GM10266 (cell line): ENCODE measurements around the gene NPAS2.

Source experiments
- DNase-seq: peaks from one replicate; pipeline ENCODE4 v3.0.0; 2012; ENCODE audit errors: extremely low spot score
- TF ChIP-seq, protein P1 (sequence below): IDR thresholded peaks from 2 replicates; pipeline ENCODE4 v1.5.1; 2012; ENCODE audit warnings: mild to moderate bottlenecking, low read depth; ENCODE audit not compliant: control insufficient read depth, insufficient read depth; ENCODE audit errors: missing control alignments

The NPAS2 gene

DNA sequence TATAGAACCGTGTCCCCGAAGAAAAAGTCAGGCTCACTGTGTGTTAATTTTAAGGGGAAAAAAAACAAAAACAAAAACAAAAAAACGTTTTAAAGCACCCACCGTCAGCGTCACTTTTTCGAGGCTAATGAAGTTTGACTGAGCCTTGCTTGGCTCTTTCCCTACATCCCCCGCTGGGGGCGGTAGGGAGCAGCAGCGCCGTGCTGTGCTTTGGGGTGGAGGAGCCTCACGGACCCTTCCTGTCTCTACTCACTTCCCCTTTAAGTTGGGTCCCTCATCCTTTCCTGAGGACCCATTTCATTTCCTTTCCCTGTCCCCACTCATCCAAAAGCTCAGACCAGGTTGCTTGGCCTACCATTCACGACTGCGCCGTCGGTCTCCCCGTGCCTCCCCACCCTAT lies 99.4 kb downstream of the NPAS2 start:
- TF ChIP-seq, protein P1, sequence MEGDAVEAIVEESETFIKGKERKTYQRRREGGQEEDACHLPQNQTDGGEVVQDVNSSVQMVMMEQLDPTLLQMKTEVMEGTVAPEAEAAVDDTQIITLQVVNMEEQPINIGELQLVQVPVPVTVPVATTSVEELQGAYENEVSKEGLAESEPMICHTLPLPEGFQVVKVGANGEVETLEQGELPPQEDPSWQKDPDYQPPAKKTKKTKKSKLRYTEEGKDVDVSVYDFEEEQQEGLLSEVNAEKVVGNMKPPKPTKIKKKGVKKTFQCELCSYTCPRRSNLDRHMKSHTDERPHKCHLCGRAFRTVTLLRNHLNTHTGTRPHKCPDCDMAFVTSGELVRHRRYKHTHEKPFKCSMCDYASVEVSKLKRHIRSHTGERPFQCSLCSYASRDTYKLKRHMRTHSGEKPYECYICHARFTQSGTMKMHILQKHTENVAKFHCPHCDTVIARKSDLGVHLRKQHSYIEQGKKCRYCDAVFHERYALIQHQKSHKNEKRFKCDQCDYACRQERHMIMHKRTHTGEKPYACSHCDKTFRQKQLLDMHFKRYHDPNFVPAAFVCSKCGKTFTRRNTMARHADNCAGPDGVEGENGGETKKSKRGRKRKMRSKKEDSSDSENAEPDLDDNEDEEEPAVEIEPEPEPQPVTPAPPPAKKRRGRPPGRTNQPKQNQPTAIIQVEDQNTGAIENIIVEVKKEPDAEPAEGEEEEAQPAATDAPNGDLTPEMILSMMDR: peak; percentile 46
- no peak for DNase-seq

DNA sequence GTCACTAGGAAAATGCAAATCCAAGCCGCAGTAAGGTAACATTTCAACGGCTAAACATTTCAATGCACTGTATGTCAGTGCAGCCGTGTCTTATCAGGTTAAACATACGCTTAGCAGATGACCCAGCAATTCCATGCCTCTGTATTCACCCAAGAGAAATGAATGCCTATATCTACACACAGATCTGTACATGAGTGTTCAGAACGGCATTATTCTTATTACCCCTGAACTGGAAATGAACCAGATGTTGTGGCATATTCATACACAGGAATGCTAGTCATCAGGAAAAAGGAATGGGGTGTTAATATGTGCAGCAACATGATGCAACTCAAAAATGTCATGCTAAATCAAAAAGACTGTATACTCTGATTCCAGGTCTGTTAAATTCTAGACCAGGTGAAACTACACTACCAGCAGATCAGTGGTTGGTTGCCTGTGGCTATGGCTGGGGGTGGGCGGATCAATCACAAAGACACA lies 101.8 kb downstream of the NPAS2 start:
- TF ChIP-seq, protein P1: no peak
- DNase-seq: no peak

DNA sequence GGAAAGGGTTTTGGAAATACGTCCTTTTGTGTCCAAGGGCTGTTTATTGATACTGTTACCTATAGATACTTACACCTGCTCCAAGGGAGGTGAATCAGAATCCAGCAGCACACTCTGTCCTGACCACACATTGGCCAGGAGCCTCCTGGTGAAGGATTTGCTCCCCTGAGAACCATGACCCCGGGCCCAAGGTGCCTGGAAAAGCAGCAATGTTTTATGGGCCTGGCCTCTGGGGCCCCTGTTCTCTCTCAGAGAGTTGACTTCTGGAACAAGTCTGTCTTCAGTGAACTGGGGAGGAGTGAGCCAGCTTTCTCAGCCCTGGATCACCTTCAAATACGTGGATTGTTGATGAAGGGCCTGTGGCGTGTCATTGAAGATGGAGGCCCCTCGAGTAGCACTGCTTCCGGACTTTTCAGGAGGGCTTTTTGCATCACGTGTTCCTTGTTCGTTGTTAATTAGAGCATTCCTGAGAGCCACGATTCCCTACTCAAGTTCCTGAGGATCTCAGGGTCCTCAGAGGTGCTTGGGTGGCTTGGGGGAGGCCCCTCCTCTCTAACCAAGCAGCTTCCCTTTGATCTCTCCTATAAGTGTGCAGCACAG lies 103.6 kb downstream of the NPAS2 start:
- TF ChIP-seq, protein P1: no peak
- no peak for DNase-seq

DNA sequence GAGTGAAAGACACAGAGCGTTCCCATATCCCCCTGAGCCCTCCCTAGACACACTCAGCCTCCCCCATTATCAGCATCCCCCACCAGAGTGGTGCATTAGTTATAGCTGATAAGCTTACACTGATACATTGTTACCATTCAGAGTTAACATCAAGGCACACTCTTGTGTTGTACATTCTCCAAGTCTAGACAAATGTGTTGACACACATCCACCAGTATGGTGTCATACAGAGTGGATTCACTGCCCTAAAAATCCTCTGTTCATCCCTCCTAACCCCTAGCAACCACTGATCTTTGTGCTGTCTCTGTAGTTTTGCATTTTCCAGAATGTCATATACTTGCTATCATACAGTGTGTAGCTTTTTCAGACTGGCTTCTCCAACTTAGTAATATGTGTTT lies 104.2 kb downstream of the NPAS2 start:
- no peak for DNase-seq
- TF ChIP-seq, protein P1: no peak

DNA sequence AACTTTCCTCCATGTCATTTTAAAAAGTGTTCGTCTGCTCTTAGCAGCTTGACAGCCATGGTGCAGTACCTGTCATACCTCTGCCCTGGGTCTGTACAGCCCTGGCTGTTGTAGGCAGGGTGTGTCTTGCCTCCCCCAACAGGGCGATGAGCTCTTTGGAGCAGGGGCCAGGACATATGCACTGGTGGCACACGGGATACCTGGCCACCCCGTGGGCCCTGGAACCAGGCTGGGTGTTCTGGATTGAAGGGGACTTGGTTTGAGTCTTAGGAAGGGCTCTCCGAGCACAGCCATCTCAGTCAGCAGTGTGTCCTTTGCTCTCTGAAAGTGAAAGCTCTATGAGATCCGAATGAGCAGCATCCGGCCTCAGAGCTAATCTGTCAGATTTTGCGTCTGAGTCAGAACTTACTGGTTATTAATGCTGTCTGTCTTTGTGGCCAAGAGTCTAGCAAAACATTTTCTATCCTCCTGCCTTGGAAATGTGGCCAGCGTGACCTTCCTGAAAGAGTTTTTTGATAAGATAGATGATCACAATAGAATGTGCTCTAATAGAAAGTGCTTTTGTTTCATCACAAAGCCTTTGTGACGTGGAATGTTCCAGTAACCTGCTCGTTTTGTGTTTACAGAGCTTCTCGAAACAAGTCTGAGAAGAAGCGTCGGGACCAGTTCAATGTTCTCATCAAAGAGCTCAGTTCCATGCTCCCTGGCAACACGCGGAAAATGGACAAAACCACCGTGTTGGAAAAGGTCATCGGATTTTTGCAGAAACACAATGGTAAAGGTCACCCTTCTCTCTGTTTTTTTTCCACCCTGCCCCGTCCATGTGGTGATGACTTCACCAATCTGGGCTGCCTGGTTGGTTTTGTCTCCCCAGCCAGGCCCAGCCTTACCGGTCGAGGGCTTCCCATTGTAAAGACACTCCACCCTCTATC lies 104.8 kb downstream of the NPAS2 start:
- no peak for DNase-seq
- TF ChIP-seq, protein P1: no peak

DNA sequence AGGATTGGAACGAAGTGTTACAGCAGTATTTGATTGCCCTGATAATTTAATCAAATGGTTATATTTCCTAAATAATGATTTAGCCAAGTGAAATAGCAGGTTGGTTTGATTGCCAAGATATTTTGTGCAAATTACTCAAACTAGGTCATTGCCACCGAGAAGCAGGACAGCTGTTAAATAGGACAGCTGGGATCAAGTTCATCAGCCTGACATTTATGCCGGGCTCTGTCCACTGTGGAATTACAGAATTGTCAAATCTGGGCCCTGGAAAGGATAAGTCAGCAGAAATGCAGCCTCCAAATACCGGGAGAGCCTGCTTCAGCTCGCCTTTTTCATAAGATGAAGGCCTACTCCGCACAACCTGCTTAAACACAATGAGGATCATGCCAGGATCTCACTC lies 108.3 kb downstream of the NPAS2 start:
- TF ChIP-seq, protein P1: no peak
- no peak for DNase-seq

DNA sequence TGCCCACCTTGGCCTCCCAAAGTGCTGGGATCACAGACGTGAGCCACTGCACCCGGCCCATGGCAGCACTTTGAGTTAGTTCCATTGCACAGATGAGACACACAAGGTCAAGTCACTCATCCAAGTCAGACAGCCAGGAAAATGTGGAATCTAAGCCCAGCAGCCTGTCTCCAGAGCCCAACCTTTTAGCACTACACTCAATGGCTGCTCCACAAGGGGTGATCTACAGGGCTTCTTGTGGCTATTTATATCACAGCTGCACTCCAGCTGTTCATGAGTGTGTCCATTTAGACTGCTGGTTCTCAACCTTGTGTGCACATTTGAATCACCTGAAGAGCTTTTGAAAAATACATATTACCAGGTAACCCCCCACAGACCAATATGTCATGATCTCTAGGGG lies 109.2 kb downstream of the NPAS2 start:
- TF ChIP-seq, protein P1: no peak
- DNase-seq: no peak
